Activated CD4-positive, alpha-beta memory T cell treated with anti-CD3 and anti-CD28 coated beads, Interleukin-2, amount 10 ng/mL, durations not matched to agents 7 days and 5 days (primary cell): Measurements from ENCODE around the gene TMEM62. TPM values are rescaled to one million over a fixed set of nuclear protein-coding genes. Genes with fewer than 3 reads are reported as not detected.
"Not testable (repeated sequence)": the region's sequence is repeated elsewhere in the genome, so short reads cannot be mapped to it uniquely, and the experiment has no call there.

Source experiments
- CTCF ChIA-PET: fragments of 350-600 bp; sonication (Branson Sonifier 250); formaldehyde crosslinking; loops from one replicate; lab custom pipeline; 2021; ENCODE audit warnings: antibody characterized with exemption, inconsistent platforms; lab: Charles Lee
- POLR2A ChIA-PET: fragments of 350-600 bp; sonication (Branson Sonifier 250); formaldehyde crosslinking; loops from one replicate; lab custom pipeline; 2021; ENCODE audit warnings: antibody characterized with exemption; lab: Charles Lee
- DNase-seq: peaks from one replicate; pipeline ENCODE4 v3.0.0-alpha.2; 2020
- H3K27ac Mint-ChIP-seq: one replicate; pipeline ENCODE4 v1.8.0; 2021; ENCODE audit warnings: mild to moderate bottlenecking, mixed read lengths
- H3K27me3 Mint-ChIP-seq: one replicate; pipeline ENCODE4 v1.8.0; 2021; ENCODE audit warnings: mixed read lengths
- H3K36me3 Mint-ChIP-seq: one replicate; pipeline ENCODE4 v1.8.0; 2021; ENCODE audit warnings: low read depth, mixed read lengths
- H3K4me1 Mint-ChIP-seq: one replicate; pipeline ENCODE4 v1.8.0; 2021; ENCODE audit warnings: mixed read lengths
- H3K4me3 Mint-ChIP-seq: one replicate; pipeline ENCODE4 v1.8.0; 2021; ENCODE audit warnings: mild to moderate bottlenecking, mixed read lengths
- H3K9me3 Mint-ChIP-seq: one replicate; pipeline ENCODE4 v1.8.0; 2021; ENCODE audit warnings: mixed read lengths
- total RNA-seq, 2 experiments: library from RNA; stranded (reverse); gene quantifications; one replicate each; pipeline ENCODE4 v1.2.3, GENCODE V29; 2021

TMEM62 gene
- total RNA-seq, 2 experiments from 2014 or later: 24.2 to 24.9 TPM

- peak overlapping the region; percentile 2 for H3K27ac Mint-ChIP-seq
- H3K9me3 Mint-ChIP-seq: no peaks in the 10 kb centered on the region
- no peak overlapping the region for H3K4me3 Mint-ChIP-seq
- peaks cover 58% of the 10 kb centered on the region for H3K36me3 Mint-ChIP-seq
- ChIA-PET CTCF (interaction anchor here (1.4 kb wide), 1 partner anchor 15 kb away, joined by 4 read pairs; no protein-coding TSS in a partner anchor), POLR2A (no interaction called here)
- DNase-seq: no peak
- H3K4me1 Mint-ChIP-seq: peaks cover 39% of the 10 kb centered on the region
- no peaks in the 10 kb centered on the region for H3K27me3 Mint-ChIP-seq
Observed at GRCh38 chr15:43189296-43189695, 55.9 kb downstream of the TMEM62 start.

GRCh38 chr15:43190178-43190577, 56.8 kb downstream of the TMEM62 start:
- CTCF ChIA-PET: interaction anchor here (1.0 to 1.3 kb wide), 3 partner anchors 14 to 95 kb away, joined by 5 to 7 read pairs (median 7); no protein-coding TSS in a partner anchor
- Mint-ChIP-seq H3K4me1 (peaks cover 34% of the 10 kb centered on the region), H3K27ac (no peak overlapping the region), H3K9me3 (no peaks in the 10 kb centered on the region), H3K4me3 (no peak overlapping the region), H3K36me3 (peaks cover 67% of the 10 kb centered on the region), H3K27me3 (no peaks in the 10 kb centered on the region)
- POLR2A ChIA-PET: interaction anchor here (1.0 kb wide), 1 partner anchor 14 kb away, joined by 3 read pairs; no protein-coding TSS in a partner anchor
- no peak for DNase-seq

GRCh38 chr15:43193710-43194109, 60.3 kb downstream of the TMEM62 start:
- H3K36me3 Mint-ChIP-seq: peaks cover 74% of the 10 kb centered on the region
- H3K9me3 Mint-ChIP-seq: peaks cover 5% of the 10 kb centered on the region
- DNase-seq: no peak
- H3K27ac Mint-ChIP-seq: no peak overlapping the region
- H3K27me3 Mint-ChIP-seq: no peaks in the 10 kb centered on the region
- H3K4me1 Mint-ChIP-seq: peaks cover 8% of the 10 kb centered on the region
- POLR2A ChIA-PET: interaction anchor here (1.1 to 2.0 kb wide), 2 partner anchors 9 to 10 kb away, joined by 3 to 4 read pairs; no protein-coding TSS in a partner anchor
- H3K4me3 Mint-ChIP-seq: no peak overlapping the region
- CTCF ChIA-PET: interaction anchor here (1.1 to 3.9 kb wide), 2 partner anchors 11 to 92 kb away, joined by 4 to 21 read pairs; no protein-coding TSS in a partner anchor

GRCh38 chr15:43194795-43195194, 61.4 kb downstream of the TMEM62 start:
- POLR2A ChIA-PET: interaction anchor here (2.0 kb wide), 1 partner anchor 10 kb away, joined by 4 read pairs; no protein-coding TSS in a partner anchor
- Mint-ChIP-seq H3K36me3 (peaks cover 67% of the 10 kb centered on the region), H3K4me3 (no peak overlapping the region), H3K4me1 (peaks cover 7% of the 10 kb centered on the region), H3K27me3 (no peaks in the 10 kb centered on the region), H3K27ac (no peak overlapping the region), H3K9me3 (peaks cover 5% of the 10 kb centered on the region)
- DNase-seq: no peak
- CTCF ChIA-PET: interaction anchor here (0.7 to 3.9 kb wide), 4 partner anchors 8 to 91 kb away, joined by 3 to 21 read pairs (median 4); no protein-coding TSS in a partner anchor

GRCh38 chr15:43196760-43197548, 63.6 kb downstream of the TMEM62 start:
- no peak for DNase-seq
- no peak overlapping the region for H3K27ac Mint-ChIP-seq
- H3K36me3 Mint-ChIP-seq: peaks cover 52% of the 10 kb centered on the region
- ChIA-PET POLR2A (interaction anchor here (1.9 kb wide), 1 partner anchor 11 kb away, joined by 5 read pairs; no protein-coding TSS in a partner anchor), CTCF (interaction anchor here (0.6 to 1.7 kb wide), 2 partner anchors 28 to 634 kb away, joined by 3 to 4 read pairs; no protein-coding TSS in a partner anchor)
- H3K4me3 Mint-ChIP-seq: no peak overlapping the region
- H3K4me1 Mint-ChIP-seq: peaks cover 13% of the 10 kb centered on the region
- H3K9me3 Mint-ChIP-seq: peaks cover 5% of the 10 kb centered on the region
- H3K27me3 Mint-ChIP-seq: no peaks in the 10 kb centered on the region

GRCh38 chr15:43197773-43198172, 64.4 kb downstream of the TMEM62 start:
- H3K36me3 Mint-ChIP-seq: peaks cover 44% of the 10 kb centered on the region
- DNase-seq, H3K4me3 Mint-ChIP-seq, H3K27ac Mint-ChIP-seq, H3K9me3 Mint-ChIP-seq, H3K27me3 Mint-ChIP-seq: not testable (repeated sequence)
- peaks cover 13% of the 10 kb centered on the region for H3K4me1 Mint-ChIP-seq
- POLR2A ChIA-PET: interaction anchor here (1.9 kb wide), 1 partner anchor 12 kb away, joined by 5 read pairs; no protein-coding TSS in a partner anchor
- CTCF ChIA-PET: interaction anchor here (1.7 kb wide), 1 partner anchor 28 kb away, joined by 4 read pairs; no protein-coding TSS in a partner anchor

GRCh38 chr15:43198556-43198955, 65.2 kb downstream of the TMEM62 start:
- not testable (repeated sequence) for H3K27ac Mint-ChIP-seq, H3K9me3 Mint-ChIP-seq
- peaks cover 38% of the 10 kb centered on the region for H3K36me3 Mint-ChIP-seq

GRCh38 chr15:43198992-43199391, 65.6 kb downstream of the TMEM62 start:
- no peak for DNase-seq
- no peaks in the 10 kb centered on the region for H3K27me3 Mint-ChIP-seq
- H3K4me3 Mint-ChIP-seq: no peak overlapping the region
- H3K4me1 Mint-ChIP-seq: peaks cover 13% of the 10 kb centered on the region
- ChIA-PET POLR2A (no interaction called here), CTCF (no interaction called here)
- peaks cover 5% of the 10 kb centered on the region for H3K9me3 Mint-ChIP-seq
- no peak overlapping the region for H3K27ac Mint-ChIP-seq
- peaks cover 37% of the 10 kb centered on the region for H3K36me3 Mint-ChIP-seq

More at GRCh38 chr15:43198556-43198955, 65.2 kb downstream of the TMEM62 start:
- POLR2A ChIA-PET, H3K4me3 Mint-ChIP-seq, DNase-seq, CTCF ChIA-PET, H3K27me3 Mint-ChIP-seq: not testable (repeated sequence)
- peaks cover 13% of the 10 kb centered on the region for H3K4me1 Mint-ChIP-seq

GRCh38 chr15:43199945-43200488, 66.6 kb downstream of the TMEM62 start:
- Mint-ChIP-seq H3K36me3 (peaks cover 28% of the 10 kb centered on the region), H3K4me3 (no peak overlapping the region), H3K27ac (no peak overlapping the region), H3K9me3 (peaks cover 5% of the 10 kb centered on the region), H3K27me3 (no peaks in the 10 kb centered on the region), H3K4me1 (peaks cover 13% of the 10 kb centered on the region)
- CTCF ChIA-PET: no interaction called here
- DNase-seq: no peak
- POLR2A ChIA-PET: no interaction called here

- H3K27me3 Mint-ChIP-seq: peaks cover 14% of the 10 kb centered on the region
- no peaks in the 10 kb centered on the region for H3K9me3 Mint-ChIP-seq
- ChIA-PET CTCF (interaction anchor here (0.6 to 2.5 kb wide), 29 partner anchors 9 to 502 kb away, joined by 3 to 21 read pairs (median 3); partner anchors contain the start of genes CCNDBP1 and ZSCAN29), POLR2A (interaction anchor here (1.3 to 3.6 kb wide), 3 partner anchors 10 to 19 kb away, joined by 3 to 10 read pairs (median 3); partner anchors contain the start of gene CCNDBP1)
- DNase-seq: peak; percentile 55
- peaks cover 11% of the 10 kb centered on the region for H3K4me1 Mint-ChIP-seq
- H3K27ac Mint-ChIP-seq: no peak overlapping the region
- no peak overlapping the region for H3K4me3 Mint-ChIP-seq
- peaks cover 2% of the 10 kb centered on the region for H3K36me3 Mint-ChIP-seq
Observed at GRCh38 chr15:43204016-43204901, 70.9 kb downstream of the TMEM62 start.

- ChIA-PET POLR2A (no interaction called here), CTCF (interaction anchor here (0.6 kb wide), 1 partner anchor 1373 kb away, joined by 4 read pairs; no protein-coding TSS in a partner anchor)
- Mint-ChIP-seq H3K27ac (no peak overlapping the region), H3K9me3 (no peaks in the 10 kb centered on the region), H3K27me3 (peaks cover 14% of the 10 kb centered on the region), H3K4me3 (no peak overlapping the region), H3K36me3 (no peaks in the 10 kb centered on the region), H3K4me1 (no peaks in the 10 kb centered on the region)
- no peak for DNase-seq
Observed at GRCh38 chr15:43206054-43206453, 72.7 kb downstream of the TMEM62 start.

- H3K36me3 Mint-ChIP-seq: no peaks in the 10 kb centered on the region
- DNase-seq: no peak
- CTCF ChIA-PET: no interaction called here
- POLR2A ChIA-PET: no interaction called here
- no peaks in the 10 kb centered on the region for H3K4me1 Mint-ChIP-seq
- no peaks in the 10 kb centered on the region for H3K9me3 Mint-ChIP-seq
- no peak overlapping the region for H3K4me3 Mint-ChIP-seq
- peaks cover 14% of the 10 kb centered on the region for H3K27me3 Mint-ChIP-seq
- H3K27ac Mint-ChIP-seq: no peak overlapping the region
Observed at GRCh38 chr15:43207024-43207423, 73.6 kb downstream of the TMEM62 start.
